GM12865 (cell line): Measurements from ENCODE around the gene KCTD4.
A peak's percentile ranks its signal among the peaks of the same experiment; 100 is the strongest.

Source experiments
- DNase-seq: peaks from one replicate; pipeline ENCODE4 v3.0.0; 2010; ENCODE audit warnings: low read depth
- H3K4me3 ChIP-seq: 2 replicates; pipeline ENCODE4 v1.5.1; 2011; ENCODE audit warnings: mild to moderate bottlenecking, low read depth, low read length, control low read depth
- CTCF ChIP-seq: IDR thresholded peaks from 2 replicates; pipeline ENCODE4 v1.5.1; 2011; ENCODE audit warnings: low read length, control low read depth, low read depth, inconsistent platforms; ENCODE audit not compliant: insufficient read depth; ENCODE audit errors: missing control alignments

The KCTD4 gene

GRCh38 chr13:45205124-45205523, 4.3 kb upstream of the KCTD4 start:
- TF ChIP-seq CTCF: no peak
- DNase-seq: peak; percentile 15
- H3K4me3 ChIP-seq: no peak overlapping the region

GRCh38 chr13:45199711-45200110, 1.1 kb downstream of the KCTD4 start:
- H3K4me3 ChIP-seq: no peak overlapping the region
- DNase-seq: no peak
- no peak for TF ChIP-seq CTCF

- H3K4me3 ChIP-seq: no peak overlapping the region
- no peak for DNase-seq
- no peak for TF ChIP-seq CTCF
These were observed 1.9 kb downstream of the KCTD4 start for GRCh38 chr13:45198924-45199323.

GRCh38 chr13:45198041-45198440, 2.8 kb downstream of the KCTD4 start:
- no peak overlapping the region for H3K4me3 ChIP-seq
- TF ChIP-seq CTCF: no peak
- DNase-seq: no peak

GRCh38 chr13:45196622-45197021, 4.2 kb downstream of the KCTD4 start:
- TF ChIP-seq CTCF: no peak
- DNase-seq: peak; percentile 41
- H3K4me3 ChIP-seq: no peak overlapping the region

- no peak for DNase-seq
- TF ChIP-seq CTCF: no peak
- H3K4me3 ChIP-seq: no peak overlapping the region
These were observed 4.7 kb downstream of the KCTD4 start for GRCh38 chr13:45196096-45196495.

- DNase-seq: no peak
- H3K4me3 ChIP-seq: no peak overlapping the region
- TF ChIP-seq CTCF: no peak
These were observed 5.4 kb downstream of the KCTD4 start for GRCh38 chr13:45195421-45195820.
